Activated naive CD4-positive, alpha-beta T cell treated with anti-CD3 and anti-CD28 coated beads, Interleukin-2, amount 50 U/mL, for 72 hours (primary cell): ENCODE results near the gene KLF9. TPM values are rescaled to one million over a fixed set of nuclear protein-coding genes. Genes with fewer than 3 reads are reported as not detected.
A peak's percentile ranks its signal among the peaks of the same experiment; 100 is the strongest.

Source experiments
- ATAC-seq, 2 donors: fragments of 150-1000 bp; cut with Tn5 transposase; 2 replicates each; pipeline ENCODE4 v1.10.0; 2021; ENCODE audit warnings: mild to moderate bottlenecking in 2 of 2, moderate library complexity in 2 of 2
- DNase-seq, 2 donors: peaks; one replicate each; pipeline ENCODE4 v3.0.0; 2021 to 2022; ENCODE audit warnings: low spot score in 2 of 2
- H3K27ac Mint-ChIP-seq, 2 donors: one replicate each; pipeline ENCODE4 v1.8.0; 2022; ENCODE audit warnings: mild to moderate bottlenecking in 2 of 2, mixed read lengths in 2 of 2
- H3K36me3 Mint-ChIP-seq, 2 donors: one replicate each; pipeline ENCODE4 v1.8.0; 2022; ENCODE audit warnings: mixed read lengths in 2 of 2
- H3K9me3 Mint-ChIP-seq, 2 donors: one replicate each; pipeline ENCODE4 v1.8.0; 2022; ENCODE audit warnings: mixed read lengths in 2 of 2
- total RNA-seq, 2 donors: library from RNA; stranded (reverse); gene quantifications; one replicate each; pipeline ENCODE4 v1.2.3, GENCODE V29; 2022

Gene KLF9
- total RNA-seq, 2 donors from 2014 or later, result 22.6 to 25.1 TPM

DNA sequence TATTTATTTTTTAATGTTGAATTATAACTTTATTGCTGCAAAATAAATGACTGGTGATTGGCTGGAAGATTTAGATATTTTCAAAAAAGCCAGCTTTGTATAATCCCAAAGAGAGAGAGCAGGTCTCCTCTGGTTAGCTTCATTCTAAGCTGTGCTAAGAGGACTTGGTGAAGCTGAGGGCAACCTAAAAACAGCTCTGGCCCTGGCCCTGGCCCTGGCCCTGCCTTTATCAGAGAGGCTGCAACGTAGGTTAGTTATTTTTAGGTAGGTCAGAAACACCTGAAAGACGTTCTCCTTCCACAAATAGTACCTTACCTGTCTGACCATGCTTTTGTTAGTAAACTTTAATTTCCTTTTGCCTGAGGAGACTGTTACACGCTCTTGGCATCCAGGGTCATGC is 58.7 kb downstream of the KLF9 start:
- H3K9me3 Mint-ChIP-seq, result no peaks in the 10 kb centered on the region
- peaks cover 0 to 5% of the 10 kb centered on the region in 2 donors for H3K36me3 Mint-ChIP-seq
- DNase-seq, result no peak
- no peak for ATAC-seq
- peak overlapping the region in 1 of 2 donors; percentile 79 for H3K27ac Mint-ChIP-seq

DNA sequence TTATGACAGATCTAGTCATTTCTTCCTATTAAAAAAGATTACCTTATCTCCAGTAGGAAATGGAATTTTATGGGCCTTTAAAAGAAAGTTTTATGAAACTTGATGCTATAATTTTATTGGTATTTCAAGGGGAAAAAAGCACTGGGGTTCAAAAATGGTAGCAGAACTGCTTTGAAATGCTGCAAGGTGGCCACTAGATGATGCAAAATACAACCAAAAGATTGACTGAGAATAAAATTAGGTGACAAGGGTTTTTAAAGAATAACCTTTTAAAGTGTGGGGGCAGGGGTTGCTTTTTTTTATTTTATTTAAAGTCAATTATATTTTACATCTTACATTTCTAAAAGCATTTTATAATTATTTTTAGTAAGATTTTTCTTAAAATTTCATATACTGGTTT is 61.7 kb downstream of the KLF9 start:
- ATAC-seq (no peak), DNase-seq (no peak)
- no peaks in the 10 kb centered on the region for H3K9me3 Mint-ChIP-seq
- no peak overlapping the region for H3K27ac Mint-ChIP-seq
- H3K36me3 Mint-ChIP-seq, result peaks cover 0 to 5% of the 10 kb centered on the region in 2 donors

DNA sequence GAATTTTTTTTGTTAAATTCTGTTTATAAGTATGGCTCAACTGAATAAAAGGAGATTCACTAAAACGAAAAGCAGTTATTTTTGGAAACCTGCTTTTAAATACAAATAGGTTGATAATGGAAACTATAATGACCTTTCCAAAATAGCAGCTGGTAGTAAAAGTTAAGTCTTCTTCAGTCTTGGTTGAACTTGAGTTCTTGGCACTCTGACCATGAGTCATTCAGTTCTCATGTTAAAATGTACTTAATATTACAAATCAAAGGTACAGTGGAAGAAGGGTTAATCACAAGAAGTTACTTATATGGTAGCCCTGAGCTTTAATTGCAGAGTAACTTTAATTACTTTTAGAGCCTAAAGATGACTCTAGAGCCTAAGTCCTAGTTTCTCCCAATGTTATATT is 62.1 kb downstream of the KLF9 start:
- H3K36me3 Mint-ChIP-seq, result peaks cover 0 to 8% of the 10 kb centered on the region in 2 donors

DNA sequence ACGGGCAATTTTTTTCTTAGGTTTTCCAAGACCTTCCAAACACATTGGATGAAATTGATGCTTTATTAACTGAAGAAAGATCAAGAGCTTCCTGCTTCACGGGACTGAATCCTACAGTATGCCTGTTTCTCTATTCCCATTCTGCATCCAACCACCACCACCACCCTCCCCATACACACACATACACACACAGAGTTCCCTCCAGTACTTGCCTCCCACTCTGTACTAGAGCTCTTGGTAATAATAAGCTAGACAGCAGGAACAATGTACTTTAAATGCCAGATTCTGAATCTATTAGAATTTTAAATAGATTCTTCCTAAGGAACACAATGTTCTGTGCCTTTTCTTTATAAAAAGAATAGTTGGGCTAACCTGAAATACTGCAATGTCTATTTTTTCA is 67.4 kb downstream of the KLF9 start:
- ATAC-seq, result no peak
- DNase-seq, result no peak
- Mint-ChIP-seq H3K27ac (peak overlapping the region in 1 of 2 donors; percentile 63), H3K9me3 (no peaks in the 10 kb centered on the region), H3K36me3 (peaks cover 0 to 10% of the 10 kb centered on the region in 2 donors)

More for the DNA sequence above, 62.1 kb downstream of the KLF9 start:
- Mint-ChIP-seq H3K9me3 (no peaks in the 10 kb centered on the region), H3K27ac (no peak overlapping the region)
- DNase-seq (no peak), ATAC-seq (no peak)

DNA sequence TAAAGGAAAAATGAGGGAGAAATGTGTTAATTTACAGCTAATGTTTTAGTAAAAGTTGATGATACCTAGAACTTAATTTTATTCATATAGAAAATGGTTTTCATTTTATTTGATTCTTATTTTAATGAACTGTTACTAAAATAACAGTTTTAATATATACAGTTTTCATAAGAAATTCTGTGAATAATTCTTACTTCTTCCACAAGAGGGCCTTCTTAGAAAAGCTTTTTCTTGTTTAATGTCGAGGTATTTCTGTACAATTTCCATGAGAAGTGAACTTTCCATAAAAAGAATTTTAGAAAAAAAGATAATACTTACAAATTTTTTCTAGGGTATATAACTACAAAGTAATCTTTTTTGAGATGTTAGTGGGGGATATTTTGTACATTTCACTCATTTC is 73.9 kb downstream of the KLF9 start:
- no peak for DNase-seq
- Mint-ChIP-seq H3K27ac (no peak overlapping the region), H3K9me3 (no peaks in the 10 kb centered on the region), H3K36me3 (peaks cover 0 to 6% of the 10 kb centered on the region in 2 donors)
- ATAC-seq, result no peak

Other genes with a start within 250 kb of the KLF9 start
- 10 to 100 TPM; 39.8 to 45.7 TPM for gene SMC5, start 155.7 kb downstream of the KLF9 start, total RNA-seq